ENCODE data around the gene RBM43.
A peak's percentile ranks its signal among the peaks of the same experiment; 100 is the strongest.

RBM43 gene

GRCh38 chr2:151204756-151205155, 56.9 kb downstream of the RBM43 start:
- no peak overlapping the region for H3K4me3 Mint-ChIP-seq
- H3K27me3 Mint-ChIP-seq (ENCODE audit: low read depth), result no peaks in the 10 kb centered on the region
- no peaks in the 10 kb centered on the region for H3K9me3 Mint-ChIP-seq
- no peaks in the 10 kb centered on the region for H3K4me1 Mint-ChIP-seq
- no peaks in the 10 kb centered on the region for H3K36me3 Mint-ChIP-seq (ENCODE audit: low read depth)
- no peak for TF ChIP-seq CTCF (IDR thresholded peaks at IDR 0.05; ENCODE audit: unreplicated experiment in 3 of 3)
- peak overlapping the region in 1 of 3 experiments; percentile 19 for H3K27ac Mint-ChIP-seq

GRCh38 chr2:151200844-151201243, 60.8 kb downstream of the RBM43 start:
- TF ChIP-seq CTCF (IDR thresholded peaks at IDR 0.05; ENCODE audit: unreplicated experiment in 3 of 3), result no peak
- H3K4me1 Mint-ChIP-seq, result no peaks in the 10 kb centered on the region
- H3K9me3 Mint-ChIP-seq, result peaks cover 4% of the 10 kb centered on the region
- no peak overlapping the region for H3K4me3 Mint-ChIP-seq
- H3K36me3 Mint-ChIP-seq (ENCODE audit: low read depth), result no peaks in the 10 kb centered on the region
- H3K27me3 Mint-ChIP-seq (ENCODE audit: low read depth), result peaks cover 5% of the 10 kb centered on the region
- no peak overlapping the region for H3K27ac Mint-ChIP-seq

- no peak for TF ChIP-seq CTCF (IDR thresholded peaks at IDR 0.05; ENCODE audit: unreplicated experiment in 3 of 3)
- H3K9me3 Mint-ChIP-seq, result peaks cover 4% of the 10 kb centered on the region
- H3K27ac Mint-ChIP-seq, result no peak overlapping the region
- no peak overlapping the region for H3K4me3 Mint-ChIP-seq
- no peaks in the 10 kb centered on the region for H3K4me1 Mint-ChIP-seq
- H3K36me3 Mint-ChIP-seq (ENCODE audit: low read depth), result no peaks in the 10 kb centered on the region
- peaks cover 5% of the 10 kb centered on the region for H3K27me3 Mint-ChIP-seq (ENCODE audit: low read depth)
Measured at GRCh38 chr2:151200277-151200676, 61.4 kb downstream of the RBM43 start.

GRCh38 chr2:151198645-151199044, 63.0 kb downstream of the RBM43 start:
- peaks cover 5% of the 10 kb centered on the region for H3K27me3 Mint-ChIP-seq (ENCODE audit: low read depth)
- H3K27ac Mint-ChIP-seq, result no peak overlapping the region
- H3K9me3 Mint-ChIP-seq, result peaks cover 4% of the 10 kb centered on the region
- no peak for TF ChIP-seq CTCF (IDR thresholded peaks at IDR 0.05; ENCODE audit: unreplicated experiment in 3 of 3)
- no peaks in the 10 kb centered on the region for H3K4me1 Mint-ChIP-seq
- no peak overlapping the region for H3K4me3 Mint-ChIP-seq
- no peaks in the 10 kb centered on the region for H3K36me3 Mint-ChIP-seq (ENCODE audit: low read depth)

All from nephron (organoid).